ENCODE data around the gene LDAH.

GRCh38 chr2:20852670-20853069 lies 29.8 kb upstream of the LDAH start:
- TF ChIP-seq CTCF (conservative IDR thresholded peaks at IDR 0.05), result no peak
- TF ChIP-seq ZFX (IDR thresholded peaks at IDR 0.05), result no peak
